Epithelial cell of prostate (primary cell): ENCODE data around the gene COPS7A.
A peak's percentile ranks its signal among the peaks of the same experiment; 100 is the strongest.
"Not testable (repeated sequence)": the region's sequence is repeated elsewhere in the genome, so short reads cannot be mapped to it uniquely, and the experiment has no call there.

ENCODE experiments used
- DNase-seq: peaks from one replicate; pipeline ENCODE4 v3.0.0-alpha.2; 2011; ENCODE audit warnings: low read depth, low spot score
- H3K27ac ChIP-seq: fragments of 450-650 bp; 2 replicates; pipeline ENCODE4 v1.5.1; 2017; ENCODE audit warnings: mild to moderate bottlenecking

The COPS7A gene

DNA sequence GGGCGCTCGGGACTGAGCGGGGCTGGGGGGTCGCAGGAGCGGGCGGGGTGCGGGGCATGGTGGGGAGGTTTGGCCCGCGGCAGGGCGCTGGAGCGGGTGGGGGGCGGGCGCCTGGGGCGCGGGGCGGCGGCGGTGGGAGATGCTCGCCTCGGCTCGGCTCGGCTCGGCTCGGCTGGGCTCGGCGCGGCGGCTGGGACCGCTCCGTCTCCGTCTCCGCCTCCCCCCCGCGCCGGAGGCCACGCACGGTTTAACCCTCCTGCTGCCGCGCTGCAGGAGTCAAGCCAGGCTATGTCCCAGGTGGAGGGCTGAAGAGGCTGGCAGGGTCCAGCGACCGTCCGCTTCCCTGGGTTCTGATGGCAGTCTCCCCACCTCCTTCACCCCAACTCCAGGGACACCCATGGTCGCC, 23.2 kb upstream of the COPS7A start, which contains the start of gene PIANP:
Gene PIANP, minus strand, starts transcription at position 170 of the 406 bp plus-strand sequence. CDS start 2,754 bp downstream, outside the sequence.
- H3K27ac ChIP-seq, result no peak within 1 kb of the TSS
- DNase-seq, result no peak

DNA sequence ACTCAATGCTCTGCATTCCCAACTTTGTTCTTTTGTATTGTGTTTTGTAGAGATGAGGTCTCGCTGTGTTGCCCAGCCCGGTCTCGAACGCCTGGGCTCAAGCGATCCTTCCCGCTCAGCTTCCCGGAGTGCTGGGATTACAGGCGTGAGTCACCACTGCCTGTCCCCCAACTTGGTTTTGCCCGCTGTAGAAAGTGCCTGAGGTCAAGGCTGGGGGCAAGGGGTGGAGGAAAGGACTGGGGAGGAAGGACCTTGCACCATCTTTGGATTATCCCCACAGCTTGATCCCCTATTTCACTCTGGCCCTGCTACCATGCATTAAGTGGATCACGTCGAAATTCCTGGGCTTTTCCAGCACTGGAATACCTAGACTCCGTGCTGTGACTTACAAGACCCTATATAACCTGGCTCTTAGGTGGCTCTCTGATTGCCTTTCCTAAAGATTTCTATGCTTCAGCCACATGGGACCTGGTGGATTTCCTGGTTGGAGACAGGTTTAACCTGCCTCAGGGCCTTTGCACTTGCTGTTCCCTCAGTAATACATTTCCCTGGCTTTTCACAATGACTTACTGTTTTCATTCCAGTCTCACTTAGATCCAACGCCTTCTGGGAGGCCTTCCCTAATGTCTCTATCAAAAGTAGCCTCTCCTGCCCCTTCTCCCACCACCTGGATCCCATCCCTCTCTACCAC, 22.6 kb upstream of the COPS7A start:
- no peak overlapping the region for H3K27ac ChIP-seq
- no peak for DNase-seq

DNA sequence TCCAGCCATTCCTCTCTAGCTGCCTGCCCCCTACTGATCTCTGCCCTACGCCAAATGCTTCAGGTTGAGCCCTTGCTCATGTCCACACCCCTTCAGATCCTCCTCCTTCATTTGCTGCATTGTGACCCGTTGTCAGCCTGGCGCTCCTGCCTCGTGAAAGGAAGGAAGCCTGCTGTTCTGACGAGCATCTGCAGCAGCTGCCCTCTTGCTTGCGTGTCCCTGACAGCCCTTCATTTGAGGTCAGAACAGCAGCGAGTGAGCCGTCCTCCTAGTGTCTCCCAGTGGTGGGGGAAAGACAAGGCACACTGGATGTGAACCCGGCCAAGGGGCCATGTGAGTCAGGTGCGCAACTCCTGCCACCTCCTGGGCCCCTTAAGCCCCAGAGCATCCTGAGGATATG, 20.2 kb upstream of the COPS7A start:
- no peak for DNase-seq

DNA sequence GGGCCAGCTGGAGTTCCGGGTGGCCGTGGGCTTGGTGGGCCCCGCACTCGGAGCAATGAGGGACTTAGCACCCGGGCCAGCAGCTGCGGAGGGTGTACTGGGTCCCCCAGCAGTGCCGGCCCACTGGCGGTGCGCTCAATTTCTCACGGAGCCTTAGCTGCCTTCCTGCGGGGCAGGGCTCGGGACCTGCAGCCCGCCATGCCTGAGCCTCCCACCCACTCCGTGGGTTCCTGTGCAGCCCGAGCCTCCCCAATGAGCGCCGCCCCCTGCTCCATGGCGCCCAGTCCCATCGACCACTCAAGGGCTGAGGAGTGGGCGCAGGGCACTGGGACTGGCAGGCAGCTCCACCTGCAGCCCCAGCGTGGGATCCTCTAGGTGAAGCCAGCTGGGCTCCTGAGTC, 15.5 kb upstream of the COPS7A start:
- H3K27ac ChIP-seq, DNase-seq: not testable (repeated sequence)

More for the DNA sequence above, 20.2 kb upstream of the COPS7A start:
- no peak overlapping the region for H3K27ac ChIP-seq

DNA sequence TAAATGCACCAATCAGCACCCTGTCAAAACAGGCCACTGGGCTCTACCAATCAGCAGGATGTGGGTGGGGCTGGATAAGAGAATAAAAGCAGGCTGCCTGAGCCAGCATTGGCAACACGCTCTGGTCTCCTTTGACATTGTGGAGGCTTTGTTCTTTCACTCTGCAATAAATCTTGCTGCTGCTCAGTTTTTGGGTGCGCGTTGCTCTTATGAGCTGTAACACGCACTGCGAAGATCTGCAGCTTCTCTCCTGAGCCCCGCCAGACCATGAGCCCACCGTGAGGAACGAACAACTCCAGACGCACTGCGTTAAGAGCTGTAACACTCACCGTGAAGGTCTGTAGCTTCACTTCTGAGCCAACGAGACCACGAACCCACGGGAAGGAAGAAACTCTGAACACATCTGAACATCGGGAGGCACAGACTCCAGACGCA, 14.9 kb upstream of the COPS7A start:
- H3K27ac ChIP-seq, result no peak overlapping the region
- no peak for DNase-seq

DNA sequence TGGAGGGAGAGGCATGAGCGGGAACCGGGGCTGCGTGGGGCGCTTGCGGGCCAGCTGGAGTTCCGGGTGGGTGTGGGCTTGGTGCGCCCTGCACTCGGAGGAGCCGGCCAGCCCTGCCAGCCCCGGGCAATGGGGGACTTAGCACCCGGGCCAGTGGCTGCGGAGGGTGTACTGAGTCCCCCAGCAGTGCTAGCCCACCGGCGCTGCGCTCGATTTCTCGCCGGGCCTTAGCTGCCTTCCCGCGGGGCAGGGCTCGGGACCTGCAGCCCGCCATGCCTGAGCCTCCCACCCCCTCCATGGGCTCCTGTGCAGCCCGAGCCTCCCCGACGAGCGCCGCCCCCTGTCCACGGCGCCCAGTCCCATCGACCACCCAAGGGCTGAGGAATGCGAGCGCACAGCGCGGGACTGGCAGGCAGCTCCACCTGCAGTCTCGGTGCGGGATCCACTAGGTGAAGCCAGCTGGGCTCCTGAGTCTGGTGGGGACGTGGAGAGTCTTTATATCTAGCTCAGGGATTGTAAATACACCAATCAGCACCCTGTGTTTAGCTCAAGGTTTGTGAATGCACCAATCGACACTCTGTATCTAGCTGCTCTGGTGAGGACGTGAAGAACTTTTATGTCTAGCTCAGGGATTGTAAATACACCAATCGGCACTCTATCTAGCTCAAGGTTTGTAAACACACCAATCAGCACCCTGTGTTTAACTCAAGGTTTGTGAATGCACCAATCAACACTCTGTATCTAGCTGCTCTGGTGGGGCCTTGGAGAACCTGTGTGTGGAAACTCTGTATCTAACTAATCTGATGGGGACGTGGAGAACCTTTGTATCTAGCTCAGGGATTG, 7.6 kb upstream of the COPS7A start:
- H3K27ac ChIP-seq, DNase-seq: not testable (repeated sequence)

DNA sequence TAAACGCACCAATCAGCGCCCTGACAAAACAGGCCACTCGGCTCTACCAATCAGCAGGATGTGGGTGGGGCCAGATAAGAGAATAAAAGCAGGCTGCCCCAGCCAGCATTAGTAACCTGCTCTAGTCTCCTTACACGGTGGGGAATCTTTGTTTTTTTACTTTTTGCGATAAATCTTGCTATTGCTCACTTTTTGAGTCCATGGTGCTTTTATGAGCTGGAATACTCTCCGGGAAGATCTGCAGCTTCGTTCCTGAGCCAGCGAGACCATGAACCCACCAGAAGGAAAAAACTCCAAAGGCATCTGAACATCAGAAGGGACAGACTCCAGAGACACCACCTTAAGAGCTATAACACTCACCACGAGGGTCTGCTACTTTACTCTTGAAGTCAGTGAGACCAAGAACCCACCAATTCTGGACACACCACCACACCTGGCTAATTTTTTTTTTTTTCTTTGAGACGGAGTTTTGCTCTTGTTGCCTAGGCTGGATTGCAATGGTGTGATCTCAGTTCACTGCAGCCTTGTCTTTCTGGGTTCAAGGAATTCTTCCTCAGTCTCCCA, 6.9 kb upstream of the COPS7A start:
- DNase-seq, result no peak
- H3K27ac ChIP-seq, result no peak overlapping the region

DNA sequence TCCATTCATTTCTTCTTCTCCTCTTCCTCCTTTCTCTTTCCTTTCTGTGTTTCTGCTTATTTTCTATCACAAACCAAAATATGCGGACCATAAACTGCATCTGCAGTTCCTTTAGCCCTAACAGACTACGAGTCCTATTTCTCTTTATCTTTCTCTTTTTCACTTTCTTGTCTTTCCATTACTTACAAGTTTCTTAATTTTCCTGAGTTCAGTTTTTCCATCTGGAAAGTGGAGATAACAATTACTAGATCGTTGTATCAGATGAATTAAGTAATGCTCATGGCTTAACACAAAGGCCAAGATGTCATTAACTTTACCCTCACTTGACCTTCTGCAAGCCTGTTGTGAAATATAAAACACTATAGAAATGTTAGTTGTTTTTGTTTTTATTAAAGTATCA, 983 bp upstream of the COPS7A start:
- no peak for DNase-seq
- H3K27ac ChIP-seq, result no peak overlapping the region

DNA sequence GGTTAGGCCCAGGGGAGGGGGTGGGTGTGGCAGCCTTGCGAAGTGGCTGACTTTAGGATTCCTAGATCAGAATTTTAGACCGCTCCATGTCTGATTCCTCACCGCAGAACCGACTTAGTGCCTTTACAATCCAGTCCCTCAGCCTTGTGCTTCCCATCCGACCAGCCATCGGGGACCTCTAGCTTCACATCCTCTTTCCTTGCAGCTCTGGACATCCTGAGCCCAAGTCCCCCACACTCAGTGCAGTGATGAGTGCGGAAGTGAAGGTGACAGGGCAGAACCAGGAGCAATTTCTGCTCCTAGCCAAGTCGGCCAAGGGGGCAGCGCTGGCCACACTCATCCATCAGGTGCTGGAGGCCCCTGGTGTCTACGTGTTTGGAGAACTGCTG, 557 bp downstream of the COPS7A start:
- H3K27ac ChIP-seq, result peak overlapping the region; percentile 84
- no peak for DNase-seq

DNA sequence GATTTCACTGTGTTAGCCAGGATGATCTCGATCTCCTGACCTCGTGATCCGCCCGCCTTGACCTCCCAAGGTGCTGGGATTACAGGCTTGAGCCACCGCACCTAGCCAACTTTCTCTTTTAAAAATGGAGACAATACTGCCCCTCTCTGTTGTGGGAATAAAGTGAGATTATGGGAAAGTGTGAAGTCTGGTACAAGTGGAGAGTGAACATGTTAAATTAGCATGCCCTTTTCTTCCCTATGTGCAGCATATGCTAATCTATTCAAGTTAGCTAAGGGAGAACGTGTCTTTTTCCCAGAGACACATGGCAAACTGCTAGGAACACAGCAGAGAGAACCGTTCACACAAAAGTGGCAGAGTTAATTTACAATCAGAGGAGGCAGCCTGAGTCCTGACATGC, 1.5 kb downstream of the COPS7A start:
- no peak for DNase-seq
- H3K27ac ChIP-seq, result no peak overlapping the region

DNA sequence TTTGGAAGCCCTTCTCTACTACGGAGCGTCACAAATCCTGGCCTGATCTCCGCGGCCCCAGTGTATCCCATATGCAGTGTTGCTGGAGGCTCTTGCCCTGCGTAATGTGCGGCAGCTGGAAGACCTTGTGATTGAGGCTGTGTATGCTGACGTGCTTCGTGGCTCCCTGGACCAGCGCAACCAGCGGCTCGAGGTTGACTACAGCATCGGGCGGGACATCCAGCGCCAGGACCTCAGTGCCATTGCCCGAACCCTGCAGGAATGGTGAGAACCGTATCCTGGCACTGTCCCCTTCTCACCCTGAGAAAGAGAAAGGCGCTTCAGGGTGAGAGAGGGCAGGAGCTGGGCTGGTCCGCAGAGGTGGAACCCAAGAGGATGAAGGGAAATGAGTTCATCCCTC, 5.3 kb downstream of the COPS7A start:
- H3K27ac ChIP-seq, result no peak overlapping the region
- no peak for DNase-seq

DNA sequence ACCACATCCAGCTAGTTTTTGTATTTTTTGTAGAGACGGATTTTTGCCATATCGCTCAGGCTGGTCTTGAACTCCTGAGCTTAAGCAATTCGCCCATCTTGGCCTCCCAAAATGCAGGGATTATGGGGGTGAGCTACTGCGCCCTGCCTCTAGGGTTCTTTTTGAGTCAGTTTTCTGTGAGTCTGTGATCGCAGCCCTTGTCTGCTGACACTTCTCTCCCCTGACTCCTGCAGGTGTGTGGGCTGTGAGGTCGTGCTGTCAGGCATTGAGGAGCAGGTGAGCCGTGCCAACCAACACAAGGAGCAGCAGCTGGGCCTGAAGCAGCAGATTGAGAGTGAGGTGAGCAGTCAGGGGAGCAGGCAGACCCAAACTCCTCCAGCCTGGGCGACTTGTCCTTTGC, 6.3 kb downstream of the COPS7A start:
- DNase-seq, result no peak
- no peak overlapping the region for H3K27ac ChIP-seq

DNA sequence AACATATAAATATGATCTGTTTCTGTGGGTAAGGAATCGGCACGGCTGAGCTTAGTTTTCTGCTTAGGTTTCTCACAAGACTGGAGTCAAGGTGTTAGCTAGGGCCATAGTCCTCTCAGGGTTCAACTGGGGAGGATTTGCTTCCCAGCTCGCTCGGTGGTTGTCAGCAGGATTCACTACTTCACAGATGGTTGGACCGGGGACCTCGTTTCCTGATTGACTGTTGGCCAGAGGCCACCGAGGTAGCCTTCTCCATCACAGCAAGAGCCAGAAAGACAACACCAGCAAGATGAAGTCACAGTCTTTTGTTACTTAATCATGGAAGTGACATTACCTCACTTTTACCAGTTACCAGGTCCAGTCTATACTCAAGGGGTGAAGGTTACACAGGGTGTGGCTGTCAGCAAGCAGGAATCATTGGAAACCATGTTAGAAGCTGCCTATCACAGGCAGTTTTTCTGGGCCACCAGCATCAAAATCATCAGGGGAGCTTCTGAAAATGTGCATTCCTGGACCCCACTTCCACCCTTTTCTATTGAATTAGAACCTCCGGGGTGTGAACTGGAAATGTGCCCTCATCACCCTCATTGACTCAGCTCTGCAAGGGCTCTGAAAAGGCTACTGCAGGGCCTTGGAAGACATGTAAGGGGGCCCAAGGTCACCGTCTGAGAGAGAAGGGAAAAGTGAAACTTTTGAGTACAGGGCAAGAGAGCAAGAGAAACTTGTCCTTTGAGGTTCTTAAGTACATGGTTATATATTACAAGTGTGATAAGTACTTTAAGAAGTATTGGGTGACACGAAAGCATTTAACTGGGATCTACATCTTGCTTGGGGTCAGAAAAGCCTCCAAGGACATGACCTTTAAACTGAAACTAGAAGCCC, 10.9 kb downstream of the COPS7A start:
- no peak overlapping the region for H3K27ac ChIP-seq

DNA sequence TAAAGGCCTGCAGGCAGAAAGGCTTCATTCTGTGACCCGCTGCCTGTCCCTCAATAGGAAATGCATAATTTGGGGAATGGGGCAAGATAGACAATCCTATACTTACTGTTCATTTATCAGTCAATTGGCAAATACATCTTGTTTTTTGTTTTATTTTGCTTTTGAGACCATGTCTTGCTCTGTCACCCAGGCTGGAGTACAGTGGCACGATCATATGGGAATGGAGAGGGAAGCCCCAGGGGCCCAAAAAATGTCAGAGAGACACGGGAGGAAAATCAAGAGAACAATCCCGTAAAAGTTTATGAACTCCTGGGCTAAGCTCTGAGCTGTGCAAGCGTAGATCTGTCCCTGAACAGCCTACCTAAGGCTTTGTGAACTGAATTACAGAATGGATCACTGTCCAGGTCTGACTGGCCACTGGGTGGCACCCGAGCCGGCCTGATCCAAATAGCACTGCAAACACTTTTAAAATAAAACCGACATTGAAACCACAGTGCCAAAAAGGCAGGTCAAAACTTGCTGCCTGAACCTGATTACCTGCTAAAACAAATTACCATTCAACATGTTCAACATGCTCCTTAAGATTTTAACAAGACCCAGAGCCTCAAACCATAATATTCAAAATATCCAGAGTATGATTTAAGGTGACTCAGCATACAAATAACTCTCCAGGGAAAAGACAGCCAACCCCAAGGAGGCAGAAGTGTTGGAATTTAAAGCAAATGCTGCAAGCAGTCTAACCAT, 11.8 kb downstream of the COPS7A start:
- DNase-seq, result peak; percentile 91
- H3K27ac ChIP-seq, result peak overlapping the region; percentile 61

More for the DNA sequence above, 10.9 kb downstream of the COPS7A start:
- DNase-seq, result no peak

DNA sequence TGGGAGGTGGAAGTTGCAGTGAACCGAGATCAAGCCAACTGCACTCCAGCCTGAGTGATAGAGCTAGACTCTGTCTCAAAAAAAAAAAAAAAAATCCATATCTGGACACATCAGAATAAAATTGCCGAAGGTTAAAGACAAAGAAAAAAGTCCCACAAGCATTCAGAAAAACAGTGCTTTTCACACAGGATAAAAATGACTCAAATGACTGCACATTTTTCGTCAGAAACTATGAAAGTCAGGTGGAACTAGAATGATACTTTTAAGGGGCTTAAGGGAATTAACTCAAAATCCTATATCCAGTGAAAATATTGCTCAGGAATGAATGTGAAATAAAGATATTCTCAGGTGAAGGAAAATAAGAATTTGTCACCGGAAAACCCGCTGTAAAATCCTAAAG, 12.9 kb downstream of the COPS7A start:
- no peak for DNase-seq
- peak overlapping the region; percentile 61 for H3K27ac ChIP-seq

DNA sequence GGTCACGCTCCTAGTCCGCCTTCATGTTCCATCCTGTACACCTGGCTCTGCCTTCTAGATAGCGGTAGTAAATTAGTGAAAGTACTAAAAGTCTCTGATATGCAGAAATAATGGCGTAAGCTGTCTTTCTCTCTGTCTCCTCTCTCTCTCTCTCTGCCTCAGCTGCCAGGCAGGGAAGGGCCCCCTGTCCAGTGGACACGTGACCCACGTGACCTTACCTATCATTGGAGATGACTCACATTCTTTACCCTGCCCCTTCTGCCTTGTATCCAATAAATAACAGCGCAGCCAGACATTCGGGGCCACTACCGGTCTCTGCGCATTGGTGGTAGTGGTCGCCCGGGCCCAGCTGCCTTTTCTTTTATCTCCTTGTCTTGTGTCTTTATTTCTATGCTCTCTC, 18.2 kb downstream of the COPS7A start:
- not testable (repeated sequence) for DNase-seq, H3K27ac ChIP-seq

DNA sequence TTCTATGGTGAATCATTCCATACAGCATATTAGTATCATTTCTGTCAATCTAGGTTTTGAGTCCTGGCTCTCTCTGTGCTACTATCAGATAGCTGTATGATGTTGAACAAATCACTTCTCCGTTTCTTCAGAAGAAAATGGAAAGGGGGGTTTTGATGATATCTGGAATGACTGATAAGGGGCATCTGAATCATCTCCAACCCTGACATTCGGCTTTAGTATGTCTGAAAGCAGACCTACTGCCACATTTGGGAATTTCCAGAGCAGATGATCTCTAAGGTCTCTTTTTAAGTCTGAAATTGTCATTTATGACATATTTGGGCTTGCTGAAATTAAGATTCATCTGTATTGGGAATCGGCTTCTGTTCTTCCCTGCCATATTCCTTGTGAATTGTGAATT, 19.0 kb downstream of the COPS7A start:
- DNase-seq, result no peak

DNA sequence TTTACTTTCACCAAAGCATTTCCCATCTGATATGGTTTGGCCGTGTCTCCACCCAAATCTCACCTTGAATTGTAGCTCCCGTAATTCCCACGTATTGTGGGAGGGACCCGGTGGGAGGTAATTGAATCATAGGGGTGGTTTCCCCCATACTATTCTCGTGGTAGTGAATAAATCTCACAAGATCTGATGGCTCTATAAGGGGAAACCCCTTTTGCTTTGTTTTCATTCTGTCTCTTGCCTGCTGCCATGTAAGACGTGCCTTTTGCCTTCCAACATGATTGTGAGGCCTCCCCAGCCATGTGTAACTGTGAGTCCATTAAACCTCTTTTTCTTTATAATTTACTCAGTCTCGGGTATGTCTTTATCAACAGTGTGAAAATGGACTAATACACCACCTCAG, 19.5 kb downstream of the COPS7A start:
- H3K27ac ChIP-seq, DNase-seq: not testable (repeated sequence)

More for the DNA sequence above, 19.0 kb downstream of the COPS7A start:
- H3K27ac ChIP-seq, result no peak overlapping the region

DNA sequence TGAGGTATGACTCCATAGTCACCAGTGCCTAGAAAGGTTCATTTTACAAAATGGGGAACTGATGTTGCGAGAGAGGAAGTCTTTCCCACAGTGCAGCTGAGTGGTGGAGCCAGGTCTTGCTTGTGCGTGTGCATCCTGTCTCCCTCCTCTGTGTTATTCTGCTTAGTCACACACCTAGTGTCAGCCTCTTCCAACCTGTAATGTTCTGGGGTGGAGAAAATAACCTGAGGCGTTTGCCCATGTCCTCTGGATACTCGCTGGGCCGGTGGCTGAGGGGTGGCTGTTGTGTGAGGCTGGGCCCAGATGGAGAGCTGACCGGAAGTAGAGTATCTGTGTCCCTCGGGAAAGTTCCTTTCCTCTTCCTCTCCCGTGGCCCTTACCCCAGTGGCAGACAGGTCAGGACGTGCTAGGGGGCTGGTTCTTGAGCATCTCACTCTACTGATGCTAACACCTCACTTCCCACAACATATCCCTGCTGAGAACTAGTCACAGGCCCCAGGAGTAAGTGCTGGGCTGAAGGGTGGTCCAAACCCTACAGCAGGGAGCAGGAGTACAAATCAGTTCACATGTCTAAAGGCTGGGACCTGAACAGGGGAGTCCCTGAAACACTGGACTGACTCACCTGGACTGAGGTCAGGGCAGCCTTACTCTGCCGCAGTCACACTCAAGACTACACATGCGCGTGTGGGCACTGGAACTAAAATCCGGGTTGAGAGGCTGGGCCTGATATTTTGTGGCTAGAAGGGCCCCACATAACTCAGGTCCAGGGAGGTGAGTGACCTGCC, 22.1 kb downstream of the COPS7A start:
- H3K27ac ChIP-seq, result peak overlapping the region; percentile 83

More for the DNA sequence above, 22.1 kb downstream of the COPS7A start:
- peak; percentile 51 for DNase-seq
